Mesenteric fat pad (tissue), 1 donor: ENCODE measurements around the gene ERMARD. TPM values are rescaled to one million over a fixed set of nuclear protein-coding genes. Genes with fewer than 3 reads are reported as not detected.
"Not testable (repeated sequence)": the region's sequence is repeated elsewhere in the genome, so short reads cannot be mapped to it uniquely, and the experiment has no call there.

ENCODE experiments used
- DNase-seq: peaks from one replicate; pipeline ENCODE4 v3.0.0-alpha.2; 2020; ENCODE audit warnings: low spot score
- total RNA-seq: library from RNA; stranded (reverse); fragmentation: NEBNext Ultra II Directional; extraction: Animal tissue kit (Norgen Biotek cat#: 25700); gene quantifications from one replicate; pipeline ENCODE4 v1.2.1, GENCODE V29; 2021
- donor health status: DM: yes; HTN: yes; CAD: no.

ERMARD gene
- total RNA-seq, 1 donor from 2014 or later, result 19.8 TPM

DNA sequence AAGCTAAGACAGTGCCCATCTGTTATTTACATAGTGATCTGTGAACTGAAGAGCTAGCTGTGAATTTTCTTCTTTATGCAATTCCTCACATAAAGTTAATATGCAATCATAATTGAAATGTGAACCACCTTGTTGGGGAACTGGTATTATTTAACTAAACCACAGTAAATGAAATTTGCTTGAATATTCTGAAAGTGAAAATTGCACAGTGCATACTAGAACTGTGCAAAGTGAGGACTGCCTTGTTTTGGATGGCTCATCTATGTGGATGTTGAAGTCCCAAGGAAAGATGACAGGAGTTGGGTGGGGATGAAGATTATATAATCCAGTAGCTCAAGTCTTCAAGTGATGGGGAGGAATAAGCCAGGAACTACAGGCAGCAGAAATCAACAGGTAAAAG, 21.5 kb upstream of the ERMARD start:
- no peak for DNase-seq

DNA sequence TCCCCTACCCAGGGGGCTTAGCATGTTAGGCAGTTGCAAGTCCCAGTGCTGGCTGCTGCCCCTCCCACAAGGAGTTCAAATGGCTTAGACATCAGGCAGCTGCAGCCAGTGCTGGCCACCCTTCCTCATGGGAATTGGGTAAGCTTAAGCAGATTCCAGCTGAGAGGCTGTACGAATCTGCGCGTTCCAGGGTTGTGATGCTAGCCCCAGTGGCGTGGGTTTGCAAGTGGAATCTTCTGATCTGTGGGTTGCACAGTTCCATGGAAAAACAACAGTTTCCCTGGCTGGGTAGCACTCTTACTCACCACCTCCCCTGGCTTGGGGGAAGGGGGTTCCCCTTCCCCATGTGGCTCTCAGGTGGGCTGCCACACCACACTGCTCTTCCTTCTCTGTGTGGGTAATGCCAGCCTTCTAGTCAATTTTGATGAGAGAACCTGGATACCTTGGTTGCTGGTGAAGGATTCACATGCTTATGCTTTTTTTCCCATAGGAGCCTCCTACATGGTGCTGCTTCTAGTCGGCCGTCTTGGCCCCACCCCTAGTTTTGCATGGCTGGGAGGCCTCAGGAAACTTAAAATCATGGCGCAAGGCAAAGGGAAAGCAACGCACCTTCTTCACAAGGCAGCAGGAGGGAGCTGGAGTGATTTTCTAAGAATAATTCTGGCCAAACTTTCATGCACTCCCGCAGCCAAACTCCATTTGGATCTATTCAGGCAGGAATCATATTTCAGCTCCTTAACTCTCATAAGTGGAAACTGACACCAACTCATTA, 13.0 kb upstream of the ERMARD start:
- DNase-seq, result no peak

DNA sequence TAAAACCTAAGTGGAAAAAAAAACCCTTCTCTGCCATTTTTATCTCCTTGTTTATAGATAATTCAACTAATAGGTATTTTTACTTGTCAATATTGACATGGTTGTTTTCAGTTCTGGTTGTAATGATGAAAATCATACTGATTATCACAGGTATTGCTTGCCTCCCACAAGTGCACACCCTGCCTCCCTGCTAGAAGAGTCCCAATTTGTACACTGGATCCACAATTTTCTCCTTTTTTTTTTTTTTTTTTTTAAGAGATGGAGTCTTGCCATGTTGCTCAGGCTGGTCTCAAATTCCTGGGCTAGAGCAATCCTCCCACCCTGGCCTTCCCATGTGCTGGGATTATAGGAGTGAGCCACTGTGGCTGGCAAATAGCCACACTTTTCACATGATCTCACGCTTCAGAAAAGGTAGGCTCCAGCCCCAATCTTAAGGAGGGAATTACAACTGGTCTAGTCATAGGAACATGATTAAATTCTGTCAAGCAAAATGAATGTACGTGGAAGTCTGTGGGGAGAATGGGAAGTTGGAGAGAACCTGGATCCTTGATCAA, 12.4 kb upstream of the ERMARD start:
- DNase-seq, result no peak

DNA sequence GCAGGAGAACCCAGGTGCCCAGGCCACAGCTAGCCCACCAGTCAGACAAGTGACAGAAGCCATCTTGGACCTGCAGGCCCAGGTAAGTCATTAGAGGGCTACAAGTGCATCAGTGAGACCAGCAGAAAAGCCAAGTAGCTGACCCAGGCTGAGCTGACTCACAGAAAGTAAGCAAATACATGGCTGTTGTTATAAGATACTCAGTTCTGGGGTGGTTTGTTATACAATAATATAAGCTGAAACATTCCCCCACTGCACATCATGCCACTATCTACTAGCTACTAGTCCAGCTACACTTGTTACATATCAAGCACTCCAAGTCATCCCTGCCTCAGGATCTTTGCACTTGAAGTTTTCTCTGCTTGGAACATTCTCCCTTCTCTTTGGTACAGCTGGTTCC, 10.1 kb upstream of the ERMARD start:
- no peak for DNase-seq

DNA sequence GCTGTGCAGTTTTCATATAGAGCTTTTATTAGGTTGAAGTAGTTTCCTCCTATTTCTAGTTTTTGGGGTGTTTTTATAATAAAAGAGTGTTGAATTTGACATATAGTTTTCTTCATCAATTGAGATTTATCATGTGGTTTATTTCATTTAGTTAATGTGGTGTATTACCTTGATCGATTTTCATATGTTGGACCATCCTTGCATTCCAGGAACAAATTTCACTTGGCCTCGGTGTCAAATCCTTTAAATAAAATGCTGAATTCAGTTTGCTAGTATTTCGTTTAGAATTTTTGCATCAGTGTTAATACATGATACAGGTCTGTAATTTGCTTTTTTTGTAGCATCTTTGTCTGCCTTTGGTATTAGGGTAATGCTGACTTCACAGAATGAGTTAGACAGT, 6.0 kb upstream of the ERMARD start:
- DNase-seq, result no peak

DNA sequence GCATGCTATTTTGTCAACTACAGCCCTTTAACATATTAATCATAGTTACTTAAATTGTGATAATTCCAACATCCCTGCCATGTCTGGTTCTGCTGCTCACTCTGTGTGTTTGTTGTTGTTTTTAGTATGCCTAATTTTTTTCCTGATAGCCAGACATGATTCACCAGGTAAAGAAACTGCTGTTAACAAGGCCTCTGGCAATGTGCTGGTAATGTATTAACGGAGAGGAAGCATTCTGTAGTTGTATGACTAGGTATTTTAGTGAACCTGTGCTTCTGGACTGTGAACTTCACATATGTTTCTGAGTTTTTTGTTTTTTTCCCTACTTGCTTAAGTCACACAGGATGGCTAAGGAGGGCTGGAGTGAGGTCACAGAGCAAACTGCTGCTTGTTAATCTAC, 4.9 kb upstream of the ERMARD start:
- DNase-seq, result no peak

DNA sequence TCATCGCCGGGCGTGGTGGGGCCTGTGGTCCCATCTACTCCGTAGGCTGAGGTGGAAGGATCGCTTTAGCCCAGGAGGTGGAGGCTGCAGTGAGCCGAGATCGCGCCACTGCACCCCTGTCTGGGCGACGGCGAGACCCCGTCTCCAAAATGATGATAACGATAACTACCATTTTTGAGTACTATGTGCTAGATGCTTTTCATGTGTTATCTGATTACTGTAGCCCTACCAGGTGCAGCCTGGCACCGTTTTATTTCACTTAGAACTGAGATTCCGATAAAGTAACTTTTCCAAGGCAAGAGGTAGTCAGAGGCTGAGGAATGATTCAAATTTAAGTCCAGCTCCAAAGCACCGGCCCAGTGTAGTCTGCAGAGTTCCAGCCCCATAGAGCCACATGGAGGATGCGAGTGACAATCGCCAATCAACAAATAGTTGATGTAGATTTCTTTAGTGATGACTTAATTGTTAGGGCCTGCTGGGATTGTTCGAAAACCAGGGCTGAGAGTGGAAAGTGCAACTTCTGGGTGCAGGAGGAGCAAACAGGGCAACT, 727 bp downstream of the ERMARD start:
- no peak for DNase-seq

DNA sequence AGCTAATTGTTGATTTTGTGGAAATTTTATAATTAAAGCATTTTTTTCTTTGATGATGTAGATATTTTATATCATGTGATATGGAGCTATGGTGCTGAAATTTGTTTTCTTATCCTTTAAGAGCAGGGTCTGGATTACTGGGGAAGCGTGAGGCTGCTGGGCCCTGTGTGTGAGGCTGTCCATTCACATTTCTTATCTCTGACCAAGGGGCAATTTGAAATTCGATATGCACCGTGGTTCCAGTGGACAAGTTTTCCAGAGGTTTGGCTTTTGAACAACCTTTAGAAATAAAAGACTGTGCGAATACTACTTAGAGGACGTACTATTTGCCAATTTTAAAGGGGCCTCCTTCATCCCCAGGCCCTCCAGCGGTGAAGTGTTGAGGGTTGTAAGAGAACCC, 3.7 kb downstream of the ERMARD start:
- no peak for DNase-seq

DNA sequence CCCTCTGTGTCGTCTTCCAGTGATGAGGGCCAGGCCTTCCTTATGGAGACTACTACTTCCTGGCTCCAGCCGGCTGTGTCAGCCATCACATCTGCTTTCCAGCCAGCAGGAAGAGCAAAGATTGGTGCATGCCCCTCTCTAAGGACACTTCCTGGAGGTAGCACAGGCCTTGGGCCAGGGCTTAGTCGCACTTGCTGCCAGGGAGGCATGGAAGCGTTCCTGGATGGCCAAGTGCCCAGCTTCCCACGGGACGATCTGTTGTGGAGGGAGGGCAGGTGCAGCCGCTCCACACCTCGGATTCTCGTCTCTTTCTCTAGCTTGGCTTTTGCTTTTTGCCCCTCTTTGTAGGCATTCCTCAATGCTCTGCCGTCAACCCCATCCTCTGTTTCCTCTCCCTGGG, 11.9 kb downstream of the ERMARD start:
- DNase-seq, result no peak

DNA sequence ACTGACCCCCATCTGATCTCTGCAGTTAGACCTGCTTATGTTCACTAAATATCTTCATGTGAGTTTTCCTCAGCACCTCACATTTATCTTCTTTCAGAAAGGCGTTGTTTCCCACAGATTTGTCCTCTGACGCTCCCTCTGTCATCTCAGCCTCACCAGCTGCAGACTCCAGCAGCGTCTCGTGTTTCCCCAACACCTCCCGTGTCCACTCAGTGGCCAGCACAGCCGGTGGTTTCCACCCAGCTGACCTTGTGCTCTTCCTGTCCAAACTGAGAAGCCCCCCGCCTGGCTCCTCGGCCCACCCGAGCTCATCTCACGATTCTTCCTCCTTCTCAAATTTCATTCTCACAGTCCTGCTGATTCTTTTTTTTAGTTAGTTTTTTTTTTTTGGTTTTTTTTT, 12.5 kb downstream of the ERMARD start:
- no peak for DNase-seq

DNA sequence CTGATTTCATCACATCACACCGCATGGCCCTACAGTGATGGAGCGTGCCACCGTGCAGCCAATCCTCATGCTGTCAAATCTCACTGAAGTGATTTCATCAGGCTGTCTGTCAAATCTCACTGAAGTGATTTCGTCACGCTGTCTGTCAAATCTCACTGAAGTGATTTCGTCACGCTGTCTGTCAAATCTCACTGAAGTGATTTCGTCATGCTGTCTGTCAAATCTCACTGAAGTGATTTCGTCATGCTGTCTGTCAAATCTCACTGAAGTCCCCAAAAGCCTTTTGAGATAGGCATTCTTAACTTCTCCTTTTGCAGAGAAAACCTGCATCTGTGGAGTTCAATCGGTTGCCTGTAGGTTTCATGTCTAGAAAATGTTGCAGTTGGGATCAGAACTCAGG, 14.4 kb downstream of the ERMARD start:
- not testable (repeated sequence) for DNase-seq

DNA sequence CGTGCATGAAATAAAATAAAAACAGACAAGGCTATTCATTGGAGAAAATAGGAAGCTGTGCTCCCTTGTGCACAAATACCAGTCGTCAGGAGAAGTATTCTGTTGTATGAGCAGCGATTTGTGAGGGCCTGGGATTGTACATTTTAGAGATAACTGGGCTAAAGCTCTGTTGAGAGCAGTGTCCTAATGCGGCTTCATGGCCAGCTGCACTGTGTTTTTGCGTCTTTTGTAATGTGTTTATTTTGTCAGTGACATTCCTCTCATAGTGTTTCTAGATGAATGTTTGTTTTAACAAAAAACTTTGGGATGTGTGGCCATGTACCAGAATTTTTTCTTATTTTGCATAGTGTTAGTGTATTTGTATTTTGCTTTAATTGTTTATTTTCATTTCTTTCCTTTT, 14.8 kb downstream of the ERMARD start:
- DNase-seq, result no peak

DNA sequence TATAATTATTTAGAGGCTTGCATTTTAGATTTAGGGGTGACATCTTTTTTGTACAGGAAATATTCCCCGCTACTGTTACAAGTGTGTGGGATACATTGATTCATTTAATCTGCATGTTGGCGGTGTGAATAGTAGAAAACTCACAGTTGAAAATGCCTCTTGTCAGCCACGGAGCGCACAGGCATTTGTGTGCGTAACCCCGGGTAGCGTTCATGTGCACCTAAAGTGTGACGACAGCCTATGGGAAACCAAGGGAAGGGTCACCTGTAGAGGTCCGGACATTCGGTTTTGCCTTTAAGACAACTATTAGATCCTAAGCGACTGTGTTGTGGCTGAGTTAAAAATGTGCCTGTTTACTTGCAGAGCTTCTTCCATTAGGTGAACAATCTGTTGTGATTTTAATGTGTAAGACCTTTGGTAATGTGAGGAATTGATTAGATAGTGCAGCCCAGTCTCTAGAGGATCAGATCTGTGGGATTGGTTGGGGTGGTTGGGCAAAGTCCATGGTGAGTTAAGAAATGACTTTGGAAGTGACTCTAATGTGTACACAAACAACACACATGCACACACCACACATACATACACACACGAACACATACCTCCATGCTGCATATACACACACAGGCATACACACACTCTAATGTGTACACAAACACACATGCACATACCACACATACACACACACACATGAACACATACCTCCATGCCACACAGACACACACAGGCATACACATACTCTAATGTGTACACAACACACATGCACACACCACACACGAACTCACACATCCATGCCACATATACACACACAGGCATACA, 15.7 kb downstream of the ERMARD start:
- no peak for DNase-seq

DNA sequence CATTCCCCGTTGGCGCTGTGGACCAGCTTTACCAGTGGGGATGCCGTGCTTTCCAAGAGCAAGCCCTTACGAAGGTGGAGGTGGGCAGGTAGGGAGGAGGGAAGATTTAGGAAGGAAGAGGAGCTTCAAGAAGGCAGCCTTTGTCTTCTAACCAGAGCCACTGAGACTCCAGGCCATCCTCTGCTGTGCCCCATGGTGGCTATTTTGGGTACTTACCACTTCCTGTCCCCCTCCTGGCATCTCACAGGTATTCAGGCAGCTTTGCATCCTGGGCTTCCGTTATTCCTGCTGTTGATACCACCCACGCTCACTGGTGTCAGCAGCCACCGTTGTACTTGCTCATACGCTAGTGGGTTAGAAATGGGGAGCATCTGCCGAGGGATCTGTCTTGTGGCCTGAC, 22.9 kb downstream of the ERMARD start:
- DNase-seq, result no peak

DNA sequence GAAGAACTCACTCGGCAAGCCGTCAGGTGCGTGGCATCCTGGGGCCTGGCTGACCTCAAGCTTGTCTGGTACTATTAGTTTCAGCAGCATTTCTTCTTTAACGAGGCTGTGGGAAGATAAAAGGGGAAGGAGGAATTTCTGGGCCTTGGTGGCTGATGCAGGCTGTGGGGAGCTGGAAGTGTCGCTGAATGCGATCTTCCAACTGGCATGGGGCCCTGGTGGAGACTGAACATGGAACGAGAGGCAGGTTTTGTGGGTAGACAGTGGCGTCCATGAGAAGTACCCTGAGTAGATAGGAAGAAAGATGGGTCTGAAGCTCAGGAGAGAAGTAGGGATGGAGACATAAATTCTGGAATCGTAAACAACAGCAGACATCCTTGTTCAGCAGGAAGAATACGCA, 23.9 kb downstream of the ERMARD start:
- no peak for DNase-seq

DNA sequence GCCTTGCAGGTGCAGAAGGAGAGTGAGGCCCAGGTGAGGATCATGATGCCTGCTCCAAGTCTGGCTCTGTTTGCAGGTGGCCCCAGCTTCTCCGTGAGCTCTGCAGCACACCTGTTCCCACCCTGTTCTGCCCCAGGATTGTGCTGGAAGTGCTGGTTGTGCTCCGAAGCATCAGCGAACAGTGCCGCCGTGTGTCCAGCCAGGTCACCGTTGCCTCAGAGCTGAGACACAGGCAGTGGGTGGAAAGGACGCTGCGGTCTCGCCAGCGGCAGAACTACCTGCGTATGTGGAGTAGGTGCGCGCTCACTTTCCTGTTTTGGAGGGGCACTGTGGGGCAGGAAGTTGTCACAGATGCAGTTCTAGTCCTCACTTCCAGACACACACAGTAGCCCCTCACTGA, 25.0 kb downstream of the ERMARD start:
- DNase-seq, result no peak

DNA sequence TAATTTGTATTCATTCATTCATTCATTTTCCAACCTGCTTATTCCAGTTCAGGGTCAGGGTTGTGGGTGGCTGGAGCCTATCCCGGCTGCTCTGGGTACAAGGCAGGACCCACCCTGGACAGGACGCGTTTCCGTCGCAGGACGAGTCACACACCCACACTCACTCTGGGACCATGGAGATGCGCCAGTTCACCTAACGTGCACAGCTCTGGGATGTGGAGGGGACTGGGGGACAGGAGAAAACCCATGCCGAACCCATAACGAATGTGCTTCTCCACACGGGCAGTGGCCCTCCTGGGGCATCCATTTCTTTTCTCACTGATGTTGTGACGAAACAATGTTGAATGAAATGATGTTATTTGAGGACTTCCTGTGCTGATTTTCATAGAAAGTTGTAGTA, 26.5 kb downstream of the ERMARD start:
- DNase-seq, result no peak

DNA sequence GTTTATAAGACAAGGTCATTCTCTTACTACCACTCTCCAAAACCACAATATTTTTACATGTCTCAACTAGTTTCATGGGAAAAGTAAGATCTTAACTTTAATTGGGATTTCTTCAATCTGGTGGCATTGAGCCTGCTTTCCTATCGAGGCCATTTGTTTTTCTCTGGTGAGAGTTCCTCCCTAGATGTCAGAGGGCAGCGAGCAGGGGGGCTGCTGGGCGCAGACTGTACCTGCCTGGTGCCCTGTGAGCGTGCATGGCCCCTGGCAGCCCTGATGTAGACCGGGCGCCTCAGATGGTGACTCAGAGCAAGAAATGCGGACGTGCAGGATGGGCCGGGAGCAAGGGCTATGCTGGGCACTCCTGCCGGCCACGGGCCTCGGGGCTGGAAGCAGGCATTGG, 27.2 kb downstream of the ERMARD start:
- no peak for DNase-seq

DNA sequence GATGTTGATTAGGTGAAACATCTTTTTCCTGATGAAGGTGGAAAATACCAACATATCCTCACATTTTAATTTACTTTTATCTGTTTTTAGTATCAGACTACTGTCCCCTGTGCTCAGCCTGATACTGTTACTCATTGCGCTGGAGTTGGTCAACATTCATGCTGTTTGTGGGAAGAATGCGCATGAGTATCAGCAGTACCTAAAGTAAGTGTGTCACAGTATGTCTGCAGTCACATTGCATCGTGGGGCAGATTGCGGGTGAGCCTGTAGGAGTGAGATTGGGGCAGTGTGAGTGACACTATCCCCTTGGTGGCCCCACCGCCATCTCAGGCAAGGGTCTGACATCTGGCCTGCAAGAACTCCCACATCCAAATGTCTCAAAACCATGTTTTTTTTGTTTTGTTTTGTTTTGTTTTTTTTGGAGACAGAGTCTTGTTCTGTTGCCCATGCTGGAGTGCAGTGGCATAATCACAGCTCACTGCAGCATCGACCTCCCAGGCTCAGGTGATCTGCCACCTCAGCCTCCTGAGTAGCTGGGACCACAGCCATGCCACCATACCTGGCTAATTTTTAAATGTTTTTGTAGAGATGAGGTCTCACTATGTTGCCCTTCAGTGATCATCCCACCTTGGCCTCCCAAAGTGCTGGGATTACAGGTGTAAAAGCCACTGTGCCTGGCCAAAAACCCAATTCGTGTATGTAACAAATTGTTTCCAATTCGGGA, 27.8 kb downstream of the ERMARD start:
- peak; percentile 30 for DNase-seq

DNA sequence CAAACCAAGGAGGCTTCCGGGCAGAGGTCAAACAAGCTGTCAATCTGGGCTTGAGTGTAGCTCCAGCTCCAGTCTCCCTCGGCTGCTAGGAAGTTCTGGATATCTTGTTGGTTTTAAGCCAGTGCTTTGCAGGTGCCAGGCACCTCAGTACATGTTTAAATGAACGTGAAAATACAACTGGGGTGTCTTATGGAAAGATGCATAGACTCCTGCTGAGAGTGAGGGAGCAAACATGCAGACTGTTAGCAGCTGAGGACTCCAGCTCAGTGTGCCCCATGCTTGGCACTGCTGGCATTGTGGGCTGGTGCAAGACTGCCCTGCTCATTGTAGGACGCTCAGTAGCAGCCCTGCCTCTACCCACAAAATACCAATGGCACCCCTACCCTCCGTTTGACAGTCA, 28.5 kb downstream of the ERMARD start:
- DNase-seq, result no peak

DNA sequence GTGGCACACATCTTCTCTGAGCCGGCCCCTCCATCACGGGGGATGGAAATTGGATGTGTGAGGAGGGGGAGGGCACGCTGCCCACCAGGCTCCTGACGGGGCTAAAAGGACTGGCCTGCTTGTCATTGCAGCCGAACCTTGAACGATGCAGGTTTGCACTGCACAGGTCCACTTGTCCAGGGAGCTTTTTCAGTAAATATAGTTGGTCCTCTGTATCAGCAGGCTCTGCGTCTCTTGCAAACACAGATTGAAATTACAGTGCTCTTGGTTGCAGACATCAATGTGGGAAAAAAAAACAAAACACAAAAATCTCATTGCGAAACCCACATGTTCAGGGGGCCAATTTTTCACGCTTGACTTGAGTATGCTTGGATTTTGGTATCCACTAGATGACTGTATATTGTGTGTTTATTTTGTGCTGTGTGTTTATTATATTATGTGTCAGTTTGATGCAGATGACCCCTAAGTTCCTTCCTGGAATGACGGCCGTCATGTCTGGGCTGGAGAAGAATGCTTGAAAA, 29.2 kb downstream of the ERMARD start:
- peak; percentile 88 for DNase-seq
